IMR-90 (cell line): ENCODE results near the gene ATP11A.

Experiments
- BHLHE40 ChIP-seq: fragments of 150-350 bp; IDR thresholded peaks from 2 replicates; pipeline ENCODE4 v1.6.1; 2016; ENCODE audit warnings: mild to moderate bottlenecking, low read depth, low read length
- CEBPB ChIP-seq: IDR thresholded peaks from 2 replicates; pipeline ENCODE4 v1.6.1; 2012; ENCODE audit warnings: low read depth, low read length, improper control_type of control experiment
- CTCF ChIP-seq: conservative IDR thresholded peaks from 2 replicates; pipeline ENCODE4 v1.5.1; 2012; ENCODE audit warnings: mild to moderate bottlenecking, low read depth, low read length, improper control_type of control experiment
- FOS ChIP-seq: fragments of 150-350 bp; IDR thresholded peaks from 2 replicates; pipeline ENCODE4 v1.6.1; 2016; ENCODE audit warnings: low read depth, low read length
- MAZ ChIP-seq: IDR thresholded peaks from 2 replicates; pipeline ENCODE4 v1.6.1; 2012; ENCODE audit warnings: low read depth, mild to moderate bottlenecking, low read length, improper control_type of control experiment, moderate library complexity, borderline replicate concordance
- POLR2A ChIP-seq: IDR thresholded peaks from 2 replicates; pipeline ENCODE4 v1.6.1; 2012; ENCODE audit warnings: mild to moderate bottlenecking, low read depth, low read length
- RAD21 ChIP-seq: IDR thresholded peaks from 2 replicates; pipeline ENCODE4 v1.6.1; 2012; ENCODE audit warnings: low read length, improper control_type of control experiment
- SMC3 ChIP-seq: fragments of 150-350 bp; IDR thresholded peaks from 2 replicates; pipeline ENCODE4 v1.6.1; 2016; ENCODE audit warnings: low read depth, mild to moderate bottlenecking, antibody characterized with exemption, low read length, moderate library complexity

- TF ChIP-seq CTCF, result no peak
- TF ChIP-seq POLR2A, result no peak
- TF ChIP-seq BHLHE40, result no peak
- no peak for TF ChIP-seq RAD21
- TF ChIP-seq MAZ, result no peak
- no peak for TF ChIP-seq SMC3
- no peak for TF ChIP-seq CEBPB
- no peak for TF ChIP-seq FOS
Observed at GRCh38 chr13:112793545-112794445, 104.0 kb downstream of the ATP11A start.
